K562 (cell line): Measurements from ENCODE around the gene SRGAP3. TPM values are rescaled to one million over a fixed set of nuclear protein-coding genes. Genes with fewer than 3 reads are reported as not detected.

Experiments
- ATAC-seq: fragments of 200-7000 bp; cut with Tn5 transposase; 3 replicates; pipeline ENCODE4 v1.9.1; 2020; ENCODE audit warnings: moderate library complexity
- BruUV-seq: library from RNA; stranded (reverse); fragments of 400-500 nt; replicated peaks from 2 replicates; lab custom pipeline; 2021; lab: Mats Ljungman, UMichigan
- CTCF ChIA-PET: fragments of 300-600 bp; formaldehyde crosslinking; extraction: SDS; loops from one replicate; lab custom pipeline; 2021; ENCODE audit warnings: low intra/inter-chr PET ratio; lab: Yijun Ruan, JAX
- POLR2A ChIA-PET: fragments of 300-600, 350-650 bp; sonication (Branson Sonifier 250); formaldehyde crosslinking; extraction: SDS; loops from one replicate; lab custom pipeline; 2021; ENCODE audit warnings: antibody characterized with exemption, inconsistent platforms; lab: Yijun Ruan, JAX
- DNase-seq, 4 experiments: peaks; one replicate each; pipeline versions ENCODE4 v3.0.0 to v3.0.0-alpha.2; 2011 to 2018; ENCODE audit warnings: low spot score in 3 of 4, mixed read lengths in 3 of 4; ENCODE audit errors: extremely low read depth in 1 of 4
- FAIRE-seq: peaks from 2 replicates; lab custom pipeline; 2011; peaks lifted over from hg19 to GRCh38; lab: Jason Lieb, UNC
- H2AFZ ChIP-seq: 2 replicates; pipeline ENCODE4 v1.6.0; 2011; ENCODE audit warnings: low read depth, low read length, control low read depth, inconsistent platforms
- H3K27ac ChIP-seq: fragments of 200-600 bp; 3 replicates; pipeline ENCODE4 v1.8.0; 2011; ENCODE audit warnings: low read depth, mild to moderate bottlenecking, control low read depth, inconsistent platforms, low read length, moderate library complexity, mixed read lengths; ENCODE audit errors: extremely low read depth
- H3K27me3 ChIP-seq, 2 experiments: fragments of 300-600 bp in 1 of 2; 2 replicates in 1 of 2; 3 replicates in 1 of 2; pipeline versions ENCODE4 v1.6.0 to v1.8.0; 2011; ENCODE audit warnings: inconsistent platforms in 2 of 2, low read length in 2 of 2, mild to moderate bottlenecking in 1 of 2, mixed read lengths in 1 of 2, moderate library complexity in 1 of 2; ENCODE audit not compliant: control insufficient read depth in 2 of 2, insufficient read depth in 2 of 2
- H3K36me3 ChIP-seq: fragments of 300-600 bp; 3 replicates; pipeline ENCODE4 v1.8.0; 2011; ENCODE audit warnings: mild to moderate bottlenecking, low read length, inconsistent platforms; ENCODE audit not compliant: control insufficient read depth, insufficient read depth
- H3K4me1 ChIP-seq, 2 experiments: fragments of 200-600 bp in 1 of 2; replicated peaks in 1 of 2; 2 replicates in 1 of 2; 3 replicates in 1 of 2; pipeline versions ENCODE4 v1.5.1 to v1.8.0; 2011; ENCODE audit warnings: inconsistent platforms in 2 of 2, low read length in 2 of 2, mild to moderate bottlenecking in 1 of 2, mixed read lengths in 1 of 2, moderate library complexity in 1 of 2; ENCODE audit not compliant: control insufficient read depth in 2 of 2, insufficient read depth in 2 of 2
- H3K4me2 ChIP-seq: 2 replicates; pipeline ENCODE4 v1.6.1; 2011; ENCODE audit warnings: low read length, control low read depth, inconsistent platforms, mixed read lengths; ENCODE audit not compliant: insufficient read depth
- H3K4me3 ChIP-seq: fragments of 200-600 bp; sonication (generic), shearing (Covaris generic); 2 replicates; pipeline ENCODE4 v1.5.1; 2016; ENCODE audit warnings: control low read depth, inconsistent platforms
- H3K79me2 ChIP-seq: fragments of 200-600 bp; 3 replicates; pipeline ENCODE4 v1.8.0; 2011; ENCODE audit warnings: low read length, inconsistent platforms; ENCODE audit not compliant: control insufficient read depth, insufficient read depth
- H3K9ac ChIP-seq, 2 experiments: 2 replicates each; pipeline versions ENCODE4 v1.6.0 to v1.6.1; 2011; ENCODE audit warnings: low read depth in 2 of 2, low read length in 2 of 2, control low read depth in 1 of 2, inconsistent platforms in 1 of 2, mild to moderate bottlenecking in 1 of 2, mixed read lengths in 1 of 2; ENCODE audit not compliant: insufficient read depth in 1 of 2
- H3K9me1 ChIP-seq: one replicate; pipeline ENCODE4 v1.6.0; 2011; ENCODE audit warnings: inconsistent platforms, mild to moderate bottlenecking, low read length, moderate library complexity; ENCODE audit not compliant: control insufficient read depth, insufficient read depth
- H3K9me3 ChIP-seq: replicated peaks from 2 replicates; pipeline ENCODE4 v1.5.1; 2011; ENCODE audit warnings: low read depth, low read length, inconsistent platforms; ENCODE audit not compliant: control insufficient read depth, insufficient read depth
- H4K20me1 ChIP-seq: replicated peaks from 2 replicates; pipeline ENCODE4 v1.6.1; 2011; ENCODE audit warnings: low read length, inconsistent platforms, mixed read lengths; ENCODE audit not compliant: control insufficient read depth, insufficient read depth
- CHAMP1 ChIP-seq: fragments of 450-650 bp; IDR thresholded peaks from 2 replicates; pipeline ENCODE4 v1.6.1; 2016; ENCODE audit warnings: mild to moderate bottlenecking
- HES1 ChIP-seq: fragments of 450-650 bp; IDR thresholded peaks from 2 replicates; pipeline ENCODE4 v1.6.1; 2016; ENCODE audit warnings: low read depth, mild to moderate bottlenecking, moderate library complexity
- HNRNPL ChIP-seq: fragments of 200-400 bp; formaldehyde crosslinking; IDR thresholded peaks from 2 replicates; pipeline ENCODE4 v1.6.1; 2017; ENCODE audit warnings: low read depth, mild to moderate bottlenecking, low read length
- KDM2B ChIP-seq: fragments of 250-450 bp; sonication (Bioruptor Pico); IDR thresholded peaks from 2 replicates; pipeline ENCODE4 v1.8.0; 2021; ENCODE audit warnings: mild to moderate bottlenecking, moderate library complexity
- KLF16 ChIP-seq: IDR thresholded peaks from 2 replicates; pipeline ENCODE4 v1.6.1; 2016; ENCODE audit warnings: antibody characterized with exemption
- NFE2L1 ChIP-seq: fragments of 450-650 bp; IDR thresholded peaks from 2 replicates; pipeline ENCODE4 v1.6.1; 2016; ENCODE audit warnings: missing genetic modification characterization, low read depth, mild to moderate bottlenecking, missing compliant biosample characterization, moderate library complexity, borderline replicate concordance
- OTX1 ChIP-seq: fragments of 450-650 bp; formaldehyde crosslinking; IDR thresholded peaks from 2 replicates; pipeline ENCODE4 v1.4.0; 2022; ENCODE audit warnings: mild to moderate bottlenecking
- PATZ1 ChIP-seq: fragments of 250-450 bp; sonication (Bioruptor Pico); IDR thresholded peaks from 2 replicates; pipeline ENCODE4 v1.5.0; 2020; ENCODE audit warnings: mild to moderate bottlenecking, borderline replicate concordance
- PHF8 ChIP-seq: fragments of 200-600 bp; sonication (generic); IDR thresholded peaks from 2 replicates; pipeline ENCODE4 v1.6.1; 2012; ENCODE audit warnings: mixed run types, mild to moderate bottlenecking, inconsistent platforms, low read length, moderate library complexity, borderline replicate concordance
- PURB ChIP-seq: sonication (generic); formaldehyde crosslinking; IDR thresholded peaks from 2 replicates; pipeline ENCODE4 v1.9.0; 2021; ENCODE audit warnings: low read depth, mild to moderate bottlenecking, missing genetic modification reagents
- RNF2 ChIP-seq: sonication (generic); IDR thresholded peaks from 2 replicates; pipeline ENCODE4 v1.6.1; 2016
- SNAPC5 ChIP-seq: fragments of 250-450 bp; sonication (Bioruptor Pico); IDR thresholded peaks from 2 replicates; pipeline ENCODE4 v1.8.0; 2021; ENCODE audit warnings: moderate library complexity, mild to moderate bottlenecking, inconsistent platforms
- ZBTB9 ChIP-seq: fragments of 450-650 bp; formaldehyde crosslinking; IDR thresholded peaks from 2 replicates; pipeline ENCODE4 v1.4.0; 2020; ENCODE audit warnings: mild to moderate bottlenecking, moderate library complexity
- ZFP36 ChIP-seq: fragments of 150-350 bp; IDR thresholded peaks from 2 replicates; pipeline ENCODE4 v1.6.1; 2018; ENCODE audit warnings: low read length, low read depth; ENCODE audit not compliant: partially characterized antibody
- ZNF12 ChIP-seq: sonication (generic); formaldehyde crosslinking; IDR thresholded peaks from 2 replicates; pipeline ENCODE4 v1.4.0; 2020; ENCODE audit warnings: mild to moderate bottlenecking, missing genetic modification reagents
- ZNF274 ChIP-seq: IDR thresholded peaks from 2 replicates; pipeline ENCODE4 v1.6.1; 2011; ENCODE audit warnings: low read depth, mild to moderate bottlenecking, low read length, moderate library complexity, borderline replicate concordance
- ZNF431 ChIP-seq: sonication (generic); formaldehyde crosslinking; IDR thresholded peaks from 2 replicates; pipeline ENCODE4 v1.8.0; 2022; ENCODE audit warnings: mild to moderate bottlenecking, missing genetic modification reagents
- ZNF75A ChIP-seq: fragments of 450-650 bp; formaldehyde crosslinking; IDR thresholded peaks from 2 replicates; pipeline ENCODE4 v1.4.0; 2020; ENCODE audit warnings: mild to moderate bottlenecking
- WGBS: fragments of 100-300 bp; shearing (Covaris generic); methylation state at CpG from one replicate; pipeline ENCODE4 v1.1.6; 2016; ENCODE audit warnings: low coverage, mixed read lengths; ENCODE audit not compliant: insufficient coverage; ENCODE audit errors: missing lambda C conversion rate; 5-methylcytosine and 5-hydroxymethylcytosine counted together
- in situ Hi-C: fragments of 300-500 bp; cut with MboI; formaldehyde crosslinking; loops from 4 replicates; pipeline ENCODE4 v1.15.0; 2018; ENCODE audit warnings: inconsistent platforms, mixed read lengths
- intact Hi-C: fragments of 100-400 bp; cut with micrococcal nuclease; formaldehyde crosslinking; loops from 2 replicates; pipeline ENCODE4 v1.14.2; 2022
- polyA plus RNA-seq, 8 experiments: library from polyadenylated mRNA; depleted of rRNA in 4 of 8; stranded (reverse) in 5 of 8; unstranded in 3 of 8; fragments of >200 nt; fragmentation: Nextera tagmentation in 2 of 8; fragmentation: Illumina TruSeq in 1 of 8; extraction: Ambion mirVana in 2 of 8; extraction: Trizol in 1 of 8; gene quantifications; 2 replicates each; pipeline versions ENCODE4 v1.2.1 to v1.2.3, GENCODE V29; 2011 to 2014; ENCODE audit warnings: inconsistent platforms in 1 of 8, missing spikeins in 1 of 8
- total RNA-seq, 7 experiments: library from RNA; depleted of rRNA in 6 of 7; stranded (reverse); fragments of >200 nt in 6 of 7; fragmentation: Illumina TruSeq in 2 of 7; extraction: Trizol in 2 of 7; gene quantifications; 2 replicates each; pipeline versions ENCODE4 v1.2.1 to v1.2.3, GENCODE V29; 2011 to 2021; ENCODE audit warnings: low replicate concordance in 1 of 7

Gene SRGAP3
- total and polyA plus RNA-seq, 9 of the 15 experiments (the other 6 are each of a cell fraction or from before 2014, with no cell fraction given), result 0.11 to 0.85 (median 0.35) TPM; not detected in 2

GRCh38 chr3:9198899-9199335 lies 50.5 kb downstream of the SRGAP3 start:
- H3K9ac ChIP-seq, result no peak overlapping the region
- ATAC-seq, result no peak
- POLR2A ChIA-PET, result no interaction called here
- H3K27ac ChIP-seq, result no peak overlapping the region
- FAIRE-seq, result no peak
- no peak for DNase-seq
- WGBS, result 1% methylated on average over 10 of the region's 10 CpGs
- H3K27me3 ChIP-seq, result peaks cover 11 to 49% of the 10 kb centered on the region in 2 experiments
- H3K36me3 ChIP-seq, result no peaks in the 10 kb centered on the region
- H3K4me2 ChIP-seq, result no peak overlapping the region
- H3K9me1 ChIP-seq, result no peaks in the 10 kb centered on the region
- H3K79me2 ChIP-seq, result no peaks in the 10 kb centered on the region
- no peak overlapping the region for H3K4me3 ChIP-seq
- H3K9me3 ChIP-seq, result no peaks in the 10 kb centered on the region
- no TSS peak for BruUV-seq
- no peaks in the 10 kb centered on the region; a peak in 1 of 5 replicates for H3K4me1 ChIP-seq
- in situ Hi-C loops (no loop called here), intact Hi-C loops (no loop called here)
- no peak overlapping the region for H2AFZ ChIP-seq
- H4K20me1 ChIP-seq, result no peaks in the 10 kb centered on the region
- CTCF ChIA-PET, result no interaction called here
- TF ChIP-seq RNF2, result no peak
- no peak for TF ChIP-seq ZNF75A (CRISPR knock-in tag)
- no peak for TF ChIP-seq CHAMP1
- TF ChIP-seq ZNF12 (CRISPR knock-in tag), result no peak
- no peak for TF ChIP-seq KDM2B
- no peak for TF ChIP-seq ZBTB9 (CRISPR knock-in tag)
- TF ChIP-seq NFE2L1 (tag), result no peak
- TF ChIP-seq HES1, result no peak
- no peak for TF ChIP-seq PURB (CRISPR knock-in tag)
- TF ChIP-seq KLF16, result no peak
- TF ChIP-seq ZFP36, result no peak
- TF ChIP-seq SNAPC5 (CRISPR knock-in tag), result no peak
- no peak for TF ChIP-seq PATZ1 (CRISPR knock-in tag)
- no peak for TF ChIP-seq ZNF431 (CRISPR knock-in tag)
- no peak for TF ChIP-seq OTX1 (CRISPR knock-in tag)
- TF ChIP-seq HNRNPL, result no peak
- no peak for TF ChIP-seq PHF8
- no peak for TF ChIP-seq ZNF274
